OCI-LY1 (cell line): ENCODE data around the gene B3GNT3.

Experiments used
- EZH2 ChIP-seq: fragments of 200-600 bp; sonication (generic), shearing (Covaris generic); IDR thresholded peaks from 2 replicates; pipeline ENCODE4 v1.8.0; 2017; ENCODE audit warnings: borderline replicate concordance, mixed run types, mild to moderate bottlenecking, antibody characterized with exemption, low read length, moderate library complexity, mixed read lengths
- TF ChIP-seq, protein P1 (sequence below): fragments of 200-600 bp; sonication (generic), shearing (Covaris generic); IDR thresholded peaks from 2 replicates; pipeline ENCODE4 v1.5.1; 2017; ENCODE audit warnings: mild to moderate bottlenecking, antibody characterized with exemption, low read length, moderate library complexity, mixed read lengths

DNA sequence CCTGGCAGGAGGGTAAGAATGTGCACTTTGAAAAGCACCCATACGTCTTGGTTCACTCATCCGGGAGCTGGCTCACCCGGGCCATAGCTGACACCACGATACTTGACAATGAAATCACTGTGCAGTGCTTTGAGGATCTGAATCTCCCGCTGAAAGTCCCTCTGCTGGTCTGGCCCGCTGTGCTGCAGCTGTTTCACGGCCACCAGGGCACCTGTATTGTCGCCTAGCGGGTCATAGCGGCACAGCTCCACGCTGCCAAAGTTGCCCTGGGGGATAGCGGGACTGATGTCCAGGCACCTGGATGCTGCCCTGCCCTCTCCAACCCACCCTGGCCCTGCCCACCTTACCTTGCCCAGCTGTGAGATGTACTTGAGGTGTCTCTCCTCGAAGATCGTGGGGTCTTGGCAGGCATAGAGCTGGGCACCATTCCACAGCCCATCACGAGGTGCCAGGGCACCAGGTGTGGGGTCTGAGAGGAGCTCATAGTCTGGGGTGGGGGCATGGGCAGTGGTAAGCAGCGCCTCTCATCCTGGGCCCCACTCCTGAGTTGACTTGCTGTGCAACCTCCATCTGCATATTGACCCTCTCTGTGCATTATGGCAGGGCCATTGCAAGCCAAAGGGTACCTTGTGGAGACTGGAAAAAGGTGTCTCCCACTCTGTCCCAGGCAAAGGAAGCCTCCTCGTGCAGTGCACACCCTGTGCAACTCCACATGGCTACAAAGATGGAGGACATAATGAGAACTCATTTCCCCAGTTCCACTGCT, 37.7 kb downstream of the B3GNT3 start:
- TF ChIP-seq, protein P1, sequence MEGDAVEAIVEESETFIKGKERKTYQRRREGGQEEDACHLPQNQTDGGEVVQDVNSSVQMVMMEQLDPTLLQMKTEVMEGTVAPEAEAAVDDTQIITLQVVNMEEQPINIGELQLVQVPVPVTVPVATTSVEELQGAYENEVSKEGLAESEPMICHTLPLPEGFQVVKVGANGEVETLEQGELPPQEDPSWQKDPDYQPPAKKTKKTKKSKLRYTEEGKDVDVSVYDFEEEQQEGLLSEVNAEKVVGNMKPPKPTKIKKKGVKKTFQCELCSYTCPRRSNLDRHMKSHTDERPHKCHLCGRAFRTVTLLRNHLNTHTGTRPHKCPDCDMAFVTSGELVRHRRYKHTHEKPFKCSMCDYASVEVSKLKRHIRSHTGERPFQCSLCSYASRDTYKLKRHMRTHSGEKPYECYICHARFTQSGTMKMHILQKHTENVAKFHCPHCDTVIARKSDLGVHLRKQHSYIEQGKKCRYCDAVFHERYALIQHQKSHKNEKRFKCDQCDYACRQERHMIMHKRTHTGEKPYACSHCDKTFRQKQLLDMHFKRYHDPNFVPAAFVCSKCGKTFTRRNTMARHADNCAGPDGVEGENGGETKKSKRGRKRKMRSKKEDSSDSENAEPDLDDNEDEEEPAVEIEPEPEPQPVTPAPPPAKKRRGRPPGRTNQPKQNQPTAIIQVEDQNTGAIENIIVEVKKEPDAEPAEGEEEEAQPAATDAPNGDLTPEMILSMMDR: no peak
- no peak for TF ChIP-seq EZH2
